HG02938 (cell line): ENCODE results near the gene ZBTB37.
"Not testable (repeated sequence)": the region's sequence is repeated elsewhere in the genome, so short reads cannot be mapped to it uniquely, and the experiment has no call there.

ENCODE experiments used
- ATAC-seq: cut with Tn5 transposase; IDR thresholded peaks from one replicate; pipeline ENCODE4 v1.9.1; 2021; ENCODE audit warnings: mild to moderate bottlenecking, moderate library complexity; ENCODE audit not compliant: unreplicated experiment

The ZBTB37 gene, protein sequence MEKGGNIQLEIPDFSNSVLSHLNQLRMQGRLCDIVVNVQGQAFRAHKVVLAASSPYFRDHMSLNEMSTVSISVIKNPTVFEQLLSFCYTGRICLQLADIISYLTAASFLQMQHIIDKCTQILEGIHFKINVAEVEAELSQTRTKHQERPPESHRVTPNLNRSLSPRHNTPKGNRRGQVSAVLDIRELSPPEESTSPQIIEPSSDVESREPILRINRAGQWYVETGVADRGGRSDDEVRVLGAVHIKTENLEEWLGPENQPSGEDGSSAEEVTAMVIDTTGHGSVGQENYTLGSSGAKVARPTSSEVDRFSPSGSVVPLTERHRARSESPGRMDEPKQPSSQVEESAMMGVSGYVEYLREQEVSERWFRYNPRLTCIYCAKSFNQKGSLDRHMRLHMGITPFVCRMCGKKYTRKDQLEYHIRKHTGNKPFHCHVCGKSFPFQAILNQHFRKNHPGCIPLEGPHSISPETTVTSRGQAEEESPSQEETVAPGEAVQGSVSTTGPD

DNA sequence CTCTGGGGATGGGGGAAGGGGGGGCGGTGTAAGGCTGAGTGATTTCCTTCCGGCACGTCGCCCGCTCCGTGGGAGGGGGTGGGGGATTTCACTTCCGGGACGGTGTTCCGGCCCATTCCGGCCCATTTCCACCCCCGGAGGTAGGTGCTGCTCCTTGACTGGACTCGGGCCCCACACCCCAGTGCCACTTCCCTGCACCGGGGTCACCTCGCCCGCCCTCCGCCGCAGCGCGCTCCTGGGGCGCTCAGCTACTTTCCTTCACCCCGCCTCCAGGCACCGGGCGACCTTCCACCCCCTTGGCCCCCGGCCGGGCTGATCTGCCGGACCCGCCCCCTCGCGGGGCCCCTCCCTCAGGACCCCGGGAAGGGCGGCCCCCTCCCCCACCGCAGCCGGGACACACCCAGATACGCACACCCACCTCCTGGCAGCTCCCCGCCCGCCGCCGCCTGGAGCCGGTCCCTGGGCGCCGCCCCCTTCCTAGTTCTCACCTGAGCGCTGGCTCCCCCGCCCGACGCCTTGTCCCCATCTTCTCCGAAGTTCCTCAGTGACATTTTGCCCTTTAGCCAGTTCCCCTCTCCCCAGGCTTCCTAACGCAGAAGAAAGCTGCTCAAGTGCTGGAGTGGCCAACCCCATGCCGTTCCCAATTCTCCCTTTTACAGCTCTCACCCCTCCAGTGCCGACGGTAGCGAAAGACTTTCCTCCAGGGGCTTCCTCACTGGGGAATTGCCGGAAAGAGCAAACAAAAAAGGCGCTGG is at the start of gene ZBTB37:
Gene ZBTB37, plus strand, starts transcription at position 115 of the 755 bp plus-strand sequence. CDS start 1,846 bp downstream, outside the sequence.
- peak; percentile 48 for ATAC-seq

DNA sequence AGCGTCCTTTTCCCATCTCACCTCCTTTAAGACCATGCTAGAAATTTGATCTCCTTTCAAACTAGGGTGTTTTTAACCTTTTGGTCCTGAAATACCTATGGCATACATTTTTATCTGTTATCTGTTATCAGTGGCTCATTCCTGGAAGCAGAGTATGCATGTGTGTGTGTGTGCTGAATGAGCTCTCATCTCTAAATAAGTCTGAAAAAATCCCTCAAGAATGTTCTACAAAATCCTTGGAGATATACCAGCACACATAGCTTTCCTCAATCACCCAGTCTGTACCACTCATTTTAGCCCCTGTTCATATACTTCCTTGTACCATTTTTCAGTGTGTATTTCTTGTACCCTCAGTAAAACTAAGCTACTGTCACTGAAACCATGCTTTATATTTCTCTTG is 49.7 kb upstream of the ZBTB37 start:
- ATAC-seq: no peak

DNA sequence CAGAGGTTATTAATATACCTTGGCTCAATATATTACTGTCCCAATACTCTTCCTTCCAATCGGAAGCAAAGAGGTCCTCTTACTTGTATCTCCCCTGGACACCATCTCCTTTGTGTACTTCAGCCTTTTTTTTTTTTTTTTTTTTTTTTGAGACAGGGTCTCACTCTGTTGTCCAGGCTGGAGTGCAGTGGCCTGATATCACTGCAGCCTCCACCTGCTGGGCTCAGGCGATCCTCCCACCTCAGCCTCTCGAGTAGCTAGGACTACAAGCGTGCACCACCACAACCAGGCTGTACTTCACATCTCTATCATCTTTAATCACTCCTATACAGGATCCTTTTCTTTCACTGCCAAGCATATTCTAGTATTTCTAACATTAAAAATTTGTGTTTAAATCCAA is 46.5 kb upstream of the ZBTB37 start:
- no peak for ATAC-seq

DNA sequence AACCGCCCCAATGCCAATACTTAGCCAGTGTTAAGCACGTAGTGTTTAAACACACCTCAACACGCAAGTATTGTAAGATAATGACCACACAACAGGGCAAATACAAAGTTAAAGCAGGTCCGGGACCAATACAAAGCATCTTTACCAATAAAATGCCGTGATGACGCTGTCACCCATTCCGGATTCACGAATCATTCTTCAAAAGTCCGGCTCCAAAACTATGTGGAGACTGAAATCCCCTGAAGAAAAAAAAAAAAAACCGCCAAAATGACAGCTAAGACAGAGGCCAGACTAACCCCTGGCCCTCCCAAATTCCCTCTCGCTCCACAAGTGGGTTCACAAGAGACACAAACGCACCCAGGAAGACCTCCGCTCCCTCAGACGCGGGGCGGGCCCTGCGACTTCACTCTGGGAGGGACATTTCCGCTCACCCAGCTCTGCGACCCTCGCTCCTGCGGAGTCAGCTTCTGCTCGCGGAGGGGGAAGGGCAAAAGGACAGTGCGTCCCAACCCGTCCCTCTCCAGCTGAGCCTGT is 44.3 kb upstream of the ZBTB37 start:
- peak; percentile 30 for ATAC-seq

DNA sequence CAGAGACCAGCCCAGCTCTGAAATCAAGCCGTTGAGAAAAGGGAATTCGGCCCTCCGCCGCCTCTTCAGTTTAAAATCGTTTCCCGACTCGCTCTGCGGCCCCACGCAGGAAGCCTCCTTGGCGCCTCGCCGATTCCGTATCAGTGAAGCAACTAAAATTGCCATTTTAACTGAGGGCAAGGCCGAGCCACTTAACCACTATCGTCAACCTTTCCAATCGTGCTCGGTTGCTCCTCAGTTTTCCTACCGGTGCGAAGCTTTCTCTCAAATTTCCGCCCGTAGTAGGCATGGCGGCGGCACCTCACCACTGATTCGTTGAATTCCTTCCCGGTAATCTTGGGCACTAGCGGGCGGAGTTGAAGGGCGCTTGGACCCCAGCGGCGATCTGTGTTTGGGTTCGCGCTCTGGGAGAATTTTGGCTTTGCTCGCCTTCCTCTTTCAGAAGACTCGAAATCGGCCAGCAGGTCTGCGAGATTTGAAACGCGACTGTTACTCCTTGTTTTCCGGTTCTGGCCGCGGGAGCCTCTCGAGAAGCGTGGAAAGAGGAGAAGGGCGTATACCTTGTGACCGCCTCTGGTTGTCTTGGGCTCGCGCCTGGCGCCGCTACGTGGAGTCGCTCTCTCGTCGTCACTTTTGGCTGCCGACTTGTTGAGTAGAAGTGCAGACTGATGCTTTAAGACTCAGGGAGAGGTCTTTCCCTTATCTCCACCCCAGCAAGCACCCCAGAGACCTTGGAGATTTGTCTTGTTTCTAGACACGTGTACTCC is 43.7 kb upstream of the ZBTB37 start, which contains the start of the genes CENPL and DARS2:
Gene CENPL, minus strand, starts transcription at position 569 of the 767 bp plus-strand sequence. CDS start 13,584 bp downstream, outside the sequence.
Gene DARS2, plus strand, starts transcription at position 359 of the 767 bp plus-strand sequence. CDS start 557 bp downstream, outside the sequence.
- ATAC-seq: peak; percentile 84

DNA sequence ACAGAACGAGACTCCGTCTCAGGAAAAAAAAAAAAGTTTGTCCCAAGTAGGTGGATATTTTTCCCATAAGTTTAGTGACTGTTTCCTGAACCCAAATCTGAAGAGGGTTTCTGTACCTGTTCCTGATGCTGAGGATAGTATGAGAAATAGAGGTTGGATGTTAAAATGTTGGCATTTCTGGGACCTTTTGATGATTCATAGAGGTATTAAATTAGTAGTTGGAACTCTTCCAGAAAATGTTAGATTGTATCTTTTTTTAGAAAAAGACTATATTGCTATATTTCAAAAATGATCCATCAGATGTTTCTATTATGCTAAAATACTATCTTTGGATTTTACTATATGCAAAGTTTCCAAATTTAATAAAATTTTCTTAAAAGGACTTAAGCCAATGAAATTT is 40.6 kb upstream of the ZBTB37 start:
- ATAC-seq: no peak

DNA sequence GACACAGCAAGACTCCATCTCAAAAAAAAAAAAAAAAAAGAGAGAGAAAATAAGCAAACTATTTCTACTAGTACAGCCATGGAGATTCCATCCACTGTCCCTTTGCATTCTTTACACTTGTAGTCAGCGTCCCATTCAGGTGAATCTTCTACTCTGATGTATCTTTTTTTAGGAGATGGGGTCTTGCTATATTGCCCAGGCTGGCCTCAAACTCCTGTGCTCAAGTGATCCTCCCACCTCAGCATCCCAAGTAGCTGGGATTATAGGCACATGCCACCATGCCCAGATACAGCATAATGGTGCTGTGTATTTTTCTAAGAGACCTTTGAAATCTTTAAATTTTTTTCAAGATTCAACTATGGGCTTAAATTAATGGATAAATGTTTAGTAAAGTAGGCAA is 35.4 kb upstream of the ZBTB37 start:
- no peak for ATAC-seq

DNA sequence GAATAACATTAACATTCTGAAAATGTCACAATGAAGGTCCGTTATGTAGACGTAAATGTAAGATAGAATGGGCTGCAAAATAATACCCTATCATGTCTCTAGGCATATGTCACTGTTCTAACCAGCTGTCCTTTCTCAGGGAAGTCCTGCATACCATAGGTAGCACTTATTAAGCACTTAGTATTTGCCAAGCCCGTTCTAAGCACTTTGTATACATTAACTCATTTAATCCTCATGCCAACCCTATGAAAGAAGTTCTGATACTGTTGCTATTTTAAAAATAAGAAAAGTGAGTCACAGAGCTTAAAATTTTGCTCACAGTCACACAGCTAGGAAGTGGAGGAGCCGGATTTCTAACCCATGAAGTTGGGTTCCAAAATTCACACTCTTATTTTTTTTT is 16.1 kb upstream of the ZBTB37 start:
- no peak for ATAC-seq

DNA sequence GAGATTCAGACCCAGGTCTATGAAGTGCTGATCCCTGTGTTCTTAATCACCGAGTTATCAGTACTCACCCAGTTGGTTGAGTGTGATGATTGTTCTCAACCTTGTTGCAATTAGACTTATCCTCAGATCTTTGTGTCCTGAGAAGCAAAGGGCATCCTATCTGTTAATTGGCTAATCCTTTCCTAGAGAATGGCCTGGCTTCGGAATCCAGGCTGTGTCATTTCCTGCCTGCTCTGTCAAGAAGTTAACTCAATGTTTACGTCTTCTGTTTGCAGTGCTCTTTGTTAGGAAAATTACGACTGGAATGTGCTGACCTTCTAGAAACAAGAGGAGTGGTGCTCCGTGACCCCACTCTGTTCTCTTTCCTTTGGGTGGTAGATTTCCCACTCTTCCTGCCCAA is 15.1 kb upstream of the ZBTB37 start:
- no peak for ATAC-seq

DNA sequence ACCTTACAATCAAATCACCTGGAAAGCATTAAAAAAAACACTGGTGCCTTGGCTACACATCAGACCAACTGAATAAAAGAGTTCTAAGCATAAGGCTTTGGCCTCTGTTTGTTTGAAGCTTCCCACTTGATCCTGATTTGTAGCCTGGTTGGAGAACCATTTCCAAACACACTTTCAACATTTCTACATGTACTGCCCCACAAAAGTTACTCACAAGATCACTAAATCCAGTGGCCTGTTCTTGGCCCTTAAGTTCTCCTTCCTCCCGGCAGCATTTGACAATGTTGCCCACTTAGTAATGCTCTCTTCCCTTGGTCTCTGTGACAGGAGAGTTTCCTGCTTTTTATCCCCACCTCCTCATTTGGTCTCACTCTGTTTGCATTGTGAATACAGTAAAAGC is 12.2 kb upstream of the ZBTB37 start:
- ATAC-seq: no peak

DNA sequence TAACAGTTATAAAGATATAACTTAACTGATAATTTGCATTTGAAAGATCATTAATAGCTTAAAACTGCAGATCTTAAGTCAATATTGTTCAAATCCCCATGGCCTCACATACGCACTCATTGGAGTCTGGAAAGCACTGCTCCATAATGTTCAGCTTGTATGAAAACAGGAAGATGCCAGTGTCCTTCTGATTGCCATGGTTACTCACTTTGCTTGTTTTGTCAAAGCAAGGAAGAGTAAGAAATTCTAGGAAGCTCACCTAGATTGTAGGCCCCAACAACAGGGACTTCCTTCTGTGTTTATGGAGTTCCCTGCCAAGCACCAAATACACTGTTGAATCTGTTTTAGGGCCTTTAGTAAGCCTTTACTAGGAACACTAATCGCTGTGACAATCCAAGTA is 11.3 kb upstream of the ZBTB37 start:
- ATAC-seq: no peak

DNA sequence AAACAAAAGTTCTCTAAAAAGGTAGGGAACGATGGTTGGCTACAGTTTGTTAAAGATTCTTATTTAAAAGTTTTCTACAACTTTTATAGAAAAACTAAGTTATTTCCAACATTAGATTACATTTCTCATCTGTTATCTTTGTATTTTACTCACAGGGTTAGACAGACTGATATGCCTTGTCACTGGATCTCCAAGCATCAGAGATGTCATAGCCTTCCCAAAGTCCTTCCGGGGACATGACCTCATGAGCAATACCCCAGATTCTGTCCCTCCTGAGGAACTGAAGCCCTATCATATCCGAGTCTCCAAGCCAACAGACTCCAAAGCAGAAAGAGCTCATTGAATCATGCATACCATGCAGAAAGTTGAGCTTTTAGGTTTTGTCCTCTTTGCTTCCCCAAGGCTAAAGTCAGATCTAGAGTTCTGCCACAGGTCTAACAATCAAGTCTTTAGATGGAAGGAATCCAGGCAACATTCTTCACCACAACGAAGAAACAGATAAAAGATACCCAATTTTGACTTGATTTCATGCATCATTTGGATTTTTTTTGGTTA is 10.7 kb upstream of the ZBTB37 start:
- ATAC-seq: no peak

DNA sequence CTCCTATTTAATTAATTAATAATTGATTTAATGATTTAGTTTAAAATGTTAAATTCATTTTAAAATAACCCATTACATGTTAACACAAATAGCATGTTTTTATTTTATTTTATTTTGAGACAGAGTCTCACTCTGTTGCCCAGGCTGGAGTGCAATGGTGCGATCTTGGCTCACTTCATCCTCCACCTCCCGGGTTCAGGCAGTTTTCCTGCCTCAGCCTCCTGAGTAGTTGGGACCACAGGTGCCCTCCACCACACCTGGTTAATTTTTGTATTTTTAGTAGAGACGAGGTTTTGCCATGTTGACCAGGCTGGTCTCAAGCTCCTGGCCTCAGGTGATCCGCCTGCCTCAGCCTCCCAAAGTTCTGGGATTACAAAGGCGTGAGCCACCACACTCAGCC is 8.6 kb upstream of the ZBTB37 start:
- not testable (repeated sequence) for ATAC-seq

DNA sequence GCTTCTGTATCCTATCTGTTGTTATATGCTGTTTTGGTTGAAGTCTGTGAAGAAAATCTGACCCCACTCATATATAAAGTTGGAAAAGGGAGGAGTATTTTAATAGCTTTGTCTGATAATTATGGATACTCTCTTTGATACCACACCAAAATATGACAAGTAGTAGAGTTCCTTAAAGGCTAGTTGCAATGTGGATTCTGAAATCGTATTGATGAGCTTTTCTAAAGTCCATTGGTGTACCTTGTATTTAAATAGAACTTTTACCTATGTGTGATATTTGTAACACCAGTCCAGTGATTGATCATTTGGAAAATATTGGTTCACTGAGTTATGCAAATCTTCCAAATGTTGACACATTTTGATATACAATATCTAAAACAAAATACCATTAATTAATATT is 8.1 kb upstream of the ZBTB37 start:
- ATAC-seq: no peak

DNA sequence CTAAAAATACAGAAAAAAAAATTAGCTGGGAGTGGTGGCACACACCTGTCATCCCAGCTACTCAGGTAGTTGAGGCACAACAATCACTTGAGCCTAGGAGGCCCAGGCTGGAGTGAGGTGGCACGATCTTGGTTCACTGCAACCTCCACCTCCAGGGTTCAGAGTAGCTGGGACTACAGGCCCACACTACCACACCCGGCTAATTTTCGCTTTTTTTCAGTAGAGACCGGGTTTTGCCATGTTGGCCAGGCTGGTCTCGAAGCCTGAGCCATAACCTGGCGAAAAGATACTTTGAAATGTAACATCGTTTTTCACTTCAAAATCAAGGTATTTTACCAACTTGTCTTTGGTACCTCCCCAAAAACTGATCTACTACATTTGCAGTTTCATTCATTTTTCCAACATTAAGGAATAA is 6.4 kb upstream of the ZBTB37 start:
- ATAC-seq: no peak

DNA sequence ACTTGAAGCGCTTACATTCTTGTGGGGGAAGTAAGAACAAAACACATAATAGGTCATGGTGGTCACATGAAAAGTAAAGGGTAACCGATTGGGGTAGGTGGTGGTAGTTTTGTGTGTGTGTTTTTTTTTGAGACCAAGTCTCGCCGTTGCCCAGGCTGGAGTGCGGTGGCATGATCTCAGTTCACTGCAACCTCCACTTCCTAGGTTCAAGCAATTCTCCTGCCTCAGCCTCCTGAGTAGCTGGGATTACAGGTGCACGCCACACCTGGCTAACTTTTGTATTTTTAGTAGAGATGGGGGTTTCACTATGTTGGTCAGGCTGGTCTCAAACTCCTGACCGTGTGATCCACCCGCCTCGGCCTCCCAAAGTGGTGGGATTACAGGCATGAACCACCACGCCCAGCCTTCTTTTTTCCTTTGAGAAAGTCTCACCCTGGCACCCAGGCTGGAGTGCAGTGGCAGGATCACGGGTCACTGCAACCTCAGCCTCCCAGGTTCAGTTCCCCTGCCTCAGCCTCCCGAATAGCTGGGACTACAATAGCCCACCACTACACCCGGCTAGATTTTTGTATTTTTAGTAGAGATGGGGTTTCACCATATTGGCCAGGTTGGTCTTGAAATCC is 5.9 kb upstream of the ZBTB37 start:
- ATAC-seq: not testable (repeated sequence)

DNA sequence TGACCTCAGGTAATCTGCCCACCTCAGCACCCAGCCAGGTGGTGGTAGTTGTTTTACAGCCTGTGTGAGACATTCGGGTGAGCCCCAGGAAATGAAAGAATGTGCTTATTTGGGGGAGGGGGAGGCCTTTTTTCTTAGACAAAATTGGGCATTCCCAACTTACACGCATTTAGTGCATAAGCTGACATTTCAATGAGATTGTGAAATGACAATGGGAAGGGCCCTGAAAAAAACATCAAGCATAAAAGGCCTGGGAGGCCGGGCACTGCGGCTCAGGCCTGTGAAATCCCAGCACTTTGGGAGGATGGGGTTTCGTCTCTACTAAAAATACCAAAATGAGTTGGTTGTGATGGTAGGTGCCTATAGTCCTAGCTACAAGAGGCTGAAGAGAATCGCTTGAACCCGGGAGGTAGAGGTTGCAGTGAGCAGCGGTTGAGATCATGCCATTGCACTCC is 5.4 kb upstream of the ZBTB37 start:
- ATAC-seq: no peak

DNA sequence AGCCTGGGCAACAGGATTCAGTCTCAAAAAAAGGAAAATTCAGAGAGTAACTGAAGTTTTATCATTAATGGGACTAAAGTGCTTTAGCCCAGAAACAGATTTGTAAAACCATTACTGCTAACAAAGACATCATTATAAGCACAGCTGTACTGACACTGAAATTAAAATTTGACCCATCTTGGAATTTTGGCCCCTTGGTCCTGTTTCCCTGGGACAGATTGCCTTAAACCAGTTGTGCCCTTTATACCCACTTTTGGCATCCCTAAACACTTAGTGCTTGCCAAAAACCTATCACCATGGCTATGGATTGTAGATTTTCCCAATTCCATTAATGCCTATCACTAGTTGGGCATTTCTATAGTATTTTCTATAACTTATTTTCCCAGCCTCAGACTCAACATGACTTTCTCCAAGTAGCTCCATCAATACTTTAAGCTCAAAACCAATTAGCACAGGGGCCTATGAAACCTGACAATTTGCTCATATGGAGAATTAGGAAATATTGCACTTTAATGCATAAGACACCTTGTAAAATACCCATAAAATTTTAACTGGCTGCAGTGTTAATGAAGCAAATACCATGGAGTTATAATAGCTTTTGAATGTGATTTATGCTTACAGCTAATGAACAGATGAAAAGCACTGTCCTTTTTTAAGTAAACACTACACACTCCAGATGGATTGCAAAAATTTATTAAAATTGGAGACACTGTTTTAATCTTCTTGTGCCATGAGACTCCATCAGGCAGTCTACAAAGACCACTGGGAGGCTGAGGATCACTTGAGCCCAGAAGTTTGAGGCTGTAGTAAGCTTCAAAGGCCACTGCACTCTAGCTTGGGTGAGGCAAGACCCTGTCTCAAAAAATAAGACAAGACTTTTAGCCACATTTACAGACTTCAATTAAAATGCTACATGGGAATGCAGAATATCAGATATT is 4.7 kb upstream of the ZBTB37 start:
- no peak for ATAC-seq
